HL-60 (cell line): ENCODE data around the gene MGARP.

Experiments
- GABPA ChIP-seq: IDR thresholded peaks from 2 replicates; pipeline ENCODE4 v1.6.1; 2012; ENCODE audit warnings: low read depth
- TF ChIP-seq, protein P1 (sequence below): IDR thresholded peaks from one replicate; pipeline ENCODE4 v1.5.1; 2011; ENCODE audit warnings: low read length, control low read depth, inconsistent platforms; ENCODE audit not compliant: insufficient read depth
- TF ChIP-seq, protein P2 (sequence below): IDR thresholded peaks from 2 replicates; pipeline ENCODE4 v1.6.1; 2012; ENCODE audit warnings: low read depth; ENCODE audit not compliant: insufficient replicate concordance

DNA sequence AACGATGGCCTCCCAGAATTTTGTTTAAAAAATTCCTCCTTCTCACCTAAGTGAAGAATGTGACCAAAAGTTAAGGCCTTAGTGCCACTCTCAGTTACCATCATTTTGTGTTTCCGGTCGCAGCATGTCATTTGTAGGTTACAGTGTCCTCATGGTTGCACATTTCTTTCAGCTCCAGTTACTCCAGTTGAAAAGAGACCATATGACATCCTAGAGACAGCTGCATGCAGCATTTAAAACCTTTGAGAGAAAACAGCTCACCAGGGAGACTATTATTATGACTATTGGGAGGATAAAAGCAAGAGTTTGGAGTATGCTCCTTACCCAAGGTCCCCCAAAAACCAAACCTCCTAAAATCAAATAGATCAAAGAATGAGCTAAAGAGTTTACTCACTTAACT is 45.8 kb downstream of the MGARP start:
- TF ChIP-seq, protein P1, sequence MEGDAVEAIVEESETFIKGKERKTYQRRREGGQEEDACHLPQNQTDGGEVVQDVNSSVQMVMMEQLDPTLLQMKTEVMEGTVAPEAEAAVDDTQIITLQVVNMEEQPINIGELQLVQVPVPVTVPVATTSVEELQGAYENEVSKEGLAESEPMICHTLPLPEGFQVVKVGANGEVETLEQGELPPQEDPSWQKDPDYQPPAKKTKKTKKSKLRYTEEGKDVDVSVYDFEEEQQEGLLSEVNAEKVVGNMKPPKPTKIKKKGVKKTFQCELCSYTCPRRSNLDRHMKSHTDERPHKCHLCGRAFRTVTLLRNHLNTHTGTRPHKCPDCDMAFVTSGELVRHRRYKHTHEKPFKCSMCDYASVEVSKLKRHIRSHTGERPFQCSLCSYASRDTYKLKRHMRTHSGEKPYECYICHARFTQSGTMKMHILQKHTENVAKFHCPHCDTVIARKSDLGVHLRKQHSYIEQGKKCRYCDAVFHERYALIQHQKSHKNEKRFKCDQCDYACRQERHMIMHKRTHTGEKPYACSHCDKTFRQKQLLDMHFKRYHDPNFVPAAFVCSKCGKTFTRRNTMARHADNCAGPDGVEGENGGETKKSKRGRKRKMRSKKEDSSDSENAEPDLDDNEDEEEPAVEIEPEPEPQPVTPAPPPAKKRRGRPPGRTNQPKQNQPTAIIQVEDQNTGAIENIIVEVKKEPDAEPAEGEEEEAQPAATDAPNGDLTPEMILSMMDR = no peak
- TF ChIP-seq GABPA = no peak
- TF ChIP-seq, protein P2, sequence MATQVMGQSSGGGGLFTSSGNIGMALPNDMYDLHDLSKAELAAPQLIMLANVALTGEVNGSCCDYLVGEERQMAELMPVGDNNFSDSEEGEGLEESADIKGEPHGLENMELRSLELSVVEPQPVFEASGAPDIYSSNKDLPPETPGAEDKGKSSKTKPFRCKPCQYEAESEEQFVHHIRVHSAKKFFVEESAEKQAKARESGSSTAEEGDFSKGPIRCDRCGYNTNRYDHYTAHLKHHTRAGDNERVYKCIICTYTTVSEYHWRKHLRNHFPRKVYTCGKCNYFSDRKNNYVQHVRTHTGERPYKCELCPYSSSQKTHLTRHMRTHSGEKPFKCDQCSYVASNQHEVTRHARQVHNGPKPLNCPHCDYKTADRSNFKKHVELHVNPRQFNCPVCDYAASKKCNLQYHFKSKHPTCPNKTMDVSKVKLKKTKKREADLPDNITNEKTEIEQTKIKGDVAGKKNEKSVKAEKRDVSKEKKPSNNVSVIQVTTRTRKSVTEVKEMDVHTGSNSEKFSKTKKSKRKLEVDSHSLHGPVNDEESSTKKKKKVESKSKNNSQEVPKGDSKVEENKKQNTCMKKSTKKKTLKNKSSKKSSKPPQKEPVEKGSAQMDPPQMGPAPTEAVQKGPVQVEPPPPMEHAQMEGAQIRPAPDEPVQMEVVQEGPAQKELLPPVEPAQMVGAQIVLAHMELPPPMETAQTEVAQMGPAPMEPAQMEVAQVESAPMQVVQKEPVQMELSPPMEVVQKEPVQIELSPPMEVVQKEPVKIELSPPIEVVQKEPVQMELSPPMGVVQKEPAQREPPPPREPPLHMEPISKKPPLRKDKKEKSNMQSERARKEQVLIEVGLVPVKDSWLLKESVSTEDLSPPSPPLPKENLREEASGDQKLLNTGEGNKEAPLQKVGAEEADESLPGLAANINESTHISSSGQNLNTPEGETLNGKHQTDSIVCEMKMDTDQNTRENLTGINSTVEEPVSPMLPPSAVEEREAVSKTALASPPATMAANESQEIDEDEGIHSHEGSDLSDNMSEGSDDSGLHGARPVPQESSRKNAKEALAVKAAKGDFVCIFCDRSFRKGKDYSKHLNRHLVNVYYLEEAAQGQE = no peak
